CD14-positive monocyte (primary cell): ENCODE results near the gene CHCHD6. TPM values are rescaled to one million over a fixed set of nuclear protein-coding genes. Genes with fewer than 3 reads are reported as not detected.

ENCODE experiments used
- DNase-seq, 3 donors: peaks; one replicate each; pipeline ENCODE4 v3.0.0-alpha.2; 2011 to 2022
- H2AFZ ChIP-seq: 2 replicates; pipeline ENCODE4 v1.6.0; 2012; ENCODE audit warnings: mild to moderate bottlenecking, low read depth, low read length, inconsistent platforms; ENCODE audit not compliant: insufficient read depth, poor library complexity, severe bottlenecking
- H3K27ac ChIP-seq, 2 donors: 1 replicate in 1 of 2; 2 replicates in 1 of 2; pipeline ENCODE4 v1.5.1; 2012 to 2013; ENCODE audit warnings: low read length in 2 of 2, control low read depth in 1 of 2, inconsistent platforms in 1 of 2, low read depth in 1 of 2, mild to moderate bottlenecking in 1 of 2
- H3K27me3 ChIP-seq, 2 donors: one replicate each; pipeline versions ENCODE4 v1.6.0 to v1.6.1; 2011 to 2013; ENCODE audit warnings: low read length in 2 of 2; ENCODE audit not compliant: control insufficient read depth in 2 of 2, insufficient read depth in 2 of 2
- H3K36me3 ChIP-seq, 2 donors: replicated peaks in 1 of 2; 1 replicate in 1 of 2; 2 replicates in 1 of 2; pipeline versions ENCODE4 v1.5.1 to v1.6.1; 2012 to 2013; ENCODE audit warnings: low read length in 2 of 2, control low read depth in 1 of 2, inconsistent platforms in 1 of 2, mild to moderate bottlenecking in 1 of 2; ENCODE audit not compliant: insufficient read depth in 2 of 2, control insufficient read depth in 1 of 2
- H3K4me1 ChIP-seq, 2 donors: 1 replicate in 1 of 2; 2 replicates in 1 of 2; pipeline versions ENCODE4 v1.5.1 to v1.6.1; 2012 to 2013; ENCODE audit warnings: low read length in 2 of 2, control low read depth in 1 of 2, inconsistent platforms in 1 of 2, mild to moderate bottlenecking in 1 of 2, moderate library complexity in 1 of 2; ENCODE audit not compliant: insufficient read depth in 2 of 2, control insufficient read depth in 1 of 2
- H3K4me2 ChIP-seq: replicated peaks from 2 replicates; pipeline ENCODE3; 2012; ENCODE audit warnings: low read length, moderate library complexity, mild to moderate bottlenecking; ENCODE audit not compliant: poor library complexity, severe bottlenecking; ENCODE audit errors: extremely low read depth
- H3K4me3 ChIP-seq, 3 experiments: fragments of 200-600 bp in 1 of 3; sonication (generic) in 1 of 3; replicated peaks in 1 of 3; 1 replicate in 2 of 3; 2 replicates in 1 of 3; pipeline ENCODE4 v1.5.1; 2011 to 2013; ENCODE audit warnings: low read length in 3 of 3, mild to moderate bottlenecking in 3 of 3, control low read depth in 2 of 3, low read depth in 2 of 3, inconsistent platforms in 1 of 3, moderate library complexity in 1 of 3
- H3K79me2 ChIP-seq: 2 replicates; pipeline ENCODE4 v1.6.0; 2012; ENCODE audit warnings: mild to moderate bottlenecking, control low read depth, inconsistent platforms, low read length, moderate library complexity; ENCODE audit not compliant: insufficient read depth
- H3K9ac ChIP-seq: 2 replicates; pipeline ENCODE4 v1.6.0; 2017; ENCODE audit warnings: low read length, mild to moderate bottlenecking; ENCODE audit not compliant: insufficient read depth, poor library complexity, severe bottlenecking
- H3K9me3 ChIP-seq, 2 donors: replicated peaks in 1 of 2; 1 replicate in 1 of 2; 2 replicates in 1 of 2; pipeline versions ENCODE4 v1.5.1 to v1.6.1; 2012 to 2013; ENCODE audit warnings: low read length in 2 of 2, control low read depth in 1 of 2; ENCODE audit not compliant: control insufficient read depth in 1 of 2, insufficient read depth in 1 of 2
- H4K20me1 ChIP-seq: 2 replicates; pipeline ENCODE4 v1.6.0; 2012; ENCODE audit warnings: mild to moderate bottlenecking, low read length, control low read depth, moderate library complexity; ENCODE audit not compliant: insufficient read depth
- H3K27ac Mint-ChIP-seq, 7 donors: one replicate each; pipeline ENCODE4 v1.8.0; 2020; ENCODE audit warnings: mild to moderate bottlenecking in 7 of 7, mixed read lengths in 7 of 7, moderate library complexity in 6 of 7, inconsistent platforms in 2 of 7
- H3K27me3 Mint-ChIP-seq, 3 donors: one replicate each; pipeline ENCODE4 v1.8.0; 2021 to 2022; ENCODE audit warnings: low read depth in 3 of 3, mild to moderate bottlenecking in 3 of 3, mixed read lengths in 3 of 3, moderate library complexity in 3 of 3, inconsistent platforms in 1 of 3
- H3K36me3 Mint-ChIP-seq, 2 donors: one replicate each; pipeline ENCODE4 v1.8.0; 2020; ENCODE audit warnings: mixed read lengths in 2 of 2, inconsistent platforms in 1 of 2, mild to moderate bottlenecking in 1 of 2
- H3K4me1 Mint-ChIP-seq: one replicate; pipeline ENCODE4 v1.8.0; 2020; ENCODE audit warnings: mild to moderate bottlenecking, mixed read lengths
- H3K4me3 Mint-ChIP-seq, 2 donors: one replicate each; pipeline ENCODE4 v1.8.0; 2020; ENCODE audit warnings: mild to moderate bottlenecking in 2 of 2, mixed read lengths in 2 of 2, moderate library complexity in 1 of 2
- H3K9me3 Mint-ChIP-seq, 7 donors: one replicate each; pipeline ENCODE4 v1.8.0; 2020 to 2022; ENCODE audit warnings: mixed read lengths in 7 of 7, mild to moderate bottlenecking in 6 of 7, moderate library complexity in 6 of 7, inconsistent platforms in 2 of 7
- WGBS: methylation state at CpG from one replicate; pipeline ENCODE4 v1.1.5; 2013; ENCODE audit warnings: missing lambda C conversion rate; ENCODE audit not compliant: insufficient coverage; 5-methylcytosine and 5-hydroxymethylcytosine counted together
- intact Hi-C, 2 donors: fragments of 100-400 bp; cut with micrococcal nuclease; formaldehyde crosslinking; loops; one replicate each; pipeline versions ENCODE4 v1.15.0 to v1.15.1; 2023
- polyA plus RNA-seq, 3 donors: library from polyadenylated mRNA; depleted of rRNA in 1 of 3; unstranded in 2 of 3; stranded (reverse) in 1 of 3; fragments of 300-500 nt in 2 of 3; fragments of >200 nt in 1 of 3; fragmentation: Illumina TruSeq in 2 of 3; gene quantifications; 1 replicate in 2 of 3; 2 replicates in 1 of 3; pipeline ENCODE4 v1.2.3, GENCODE V29; 2012 to 2021
- TF ChIP-seq, protein P1 (sequence below): fragments of 200-600 bp; IDR thresholded peaks from one replicate; pipeline ENCODE4 v1.8.0; 2022; ENCODE audit warnings: antibody characterized with exemption, mild to moderate bottlenecking

CHCHD6 gene
- polyA plus RNA-seq, 3 donors: 1.1 to 1.8 (median 1.8) TPM

DNA sequence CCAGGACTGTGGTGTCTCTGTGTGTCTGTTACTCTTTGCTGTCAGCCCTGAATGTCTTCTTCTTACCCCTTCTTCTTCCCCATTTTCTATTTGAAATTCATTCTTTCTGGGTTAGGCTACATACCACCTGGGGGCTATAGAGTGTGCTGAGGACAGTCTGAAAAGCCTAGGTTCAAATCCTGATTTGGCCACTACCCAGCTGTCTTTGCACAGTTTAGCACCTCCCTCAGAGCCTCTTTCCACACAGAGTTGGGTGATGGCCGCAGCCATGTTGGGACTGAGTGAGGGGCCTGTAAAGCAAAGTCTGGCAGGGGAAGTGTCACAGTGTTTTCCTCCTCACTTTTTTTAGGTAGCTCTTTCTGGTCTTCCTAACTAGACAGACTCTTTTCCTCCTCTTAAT is 113.7 kb downstream of the CHCHD6 start:
- peaks cover 0 to 8% (median 3%) of the 10 kb centered on the region in 7 donors for H3K9me3 Mint-ChIP-seq
- no peak overlapping the region for H3K27ac Mint-ChIP-seq
- no peak for DNase-seq
- Histone ChIP-seq H3K36me3 (no peaks in the 10 kb centered on the region), H3K79me2 (no peaks in the 10 kb centered on the region), H2AFZ (no peak overlapping the region), H3K27ac (no peak overlapping the region), H3K9me3 (no peaks in the 10 kb centered on the region), H3K4me1 (no peaks in the 10 kb centered on the region), H3K9ac (no peak overlapping the region), H3K4me3 (no peak overlapping the region), H4K20me1 (no peaks in the 10 kb centered on the region), H3K4me2 (no peak overlapping the region), H3K27me3 (no peaks in the 10 kb centered on the region)
- intact Hi-C loops: no loop called here
- H3K4me1 Mint-ChIP-seq: no peaks in the 10 kb centered on the region
- no peaks in the 10 kb centered on the region for H3K36me3 Mint-ChIP-seq
- no CpG with 5 or more reads among the region's 1 CpG for WGBS
- no peak overlapping the region for H3K4me3 Mint-ChIP-seq
- peaks cover 0 to 4% (median 3%) of the 10 kb centered on the region in 3 donors for H3K27me3 Mint-ChIP-seq
- TF ChIP-seq, protein P1, sequence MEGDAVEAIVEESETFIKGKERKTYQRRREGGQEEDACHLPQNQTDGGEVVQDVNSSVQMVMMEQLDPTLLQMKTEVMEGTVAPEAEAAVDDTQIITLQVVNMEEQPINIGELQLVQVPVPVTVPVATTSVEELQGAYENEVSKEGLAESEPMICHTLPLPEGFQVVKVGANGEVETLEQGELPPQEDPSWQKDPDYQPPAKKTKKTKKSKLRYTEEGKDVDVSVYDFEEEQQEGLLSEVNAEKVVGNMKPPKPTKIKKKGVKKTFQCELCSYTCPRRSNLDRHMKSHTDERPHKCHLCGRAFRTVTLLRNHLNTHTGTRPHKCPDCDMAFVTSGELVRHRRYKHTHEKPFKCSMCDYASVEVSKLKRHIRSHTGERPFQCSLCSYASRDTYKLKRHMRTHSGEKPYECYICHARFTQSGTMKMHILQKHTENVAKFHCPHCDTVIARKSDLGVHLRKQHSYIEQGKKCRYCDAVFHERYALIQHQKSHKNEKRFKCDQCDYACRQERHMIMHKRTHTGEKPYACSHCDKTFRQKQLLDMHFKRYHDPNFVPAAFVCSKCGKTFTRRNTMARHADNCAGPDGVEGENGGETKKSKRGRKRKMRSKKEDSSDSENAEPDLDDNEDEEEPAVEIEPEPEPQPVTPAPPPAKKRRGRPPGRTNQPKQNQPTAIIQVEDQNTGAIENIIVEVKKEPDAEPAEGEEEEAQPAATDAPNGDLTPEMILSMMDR: no peak

DNA sequence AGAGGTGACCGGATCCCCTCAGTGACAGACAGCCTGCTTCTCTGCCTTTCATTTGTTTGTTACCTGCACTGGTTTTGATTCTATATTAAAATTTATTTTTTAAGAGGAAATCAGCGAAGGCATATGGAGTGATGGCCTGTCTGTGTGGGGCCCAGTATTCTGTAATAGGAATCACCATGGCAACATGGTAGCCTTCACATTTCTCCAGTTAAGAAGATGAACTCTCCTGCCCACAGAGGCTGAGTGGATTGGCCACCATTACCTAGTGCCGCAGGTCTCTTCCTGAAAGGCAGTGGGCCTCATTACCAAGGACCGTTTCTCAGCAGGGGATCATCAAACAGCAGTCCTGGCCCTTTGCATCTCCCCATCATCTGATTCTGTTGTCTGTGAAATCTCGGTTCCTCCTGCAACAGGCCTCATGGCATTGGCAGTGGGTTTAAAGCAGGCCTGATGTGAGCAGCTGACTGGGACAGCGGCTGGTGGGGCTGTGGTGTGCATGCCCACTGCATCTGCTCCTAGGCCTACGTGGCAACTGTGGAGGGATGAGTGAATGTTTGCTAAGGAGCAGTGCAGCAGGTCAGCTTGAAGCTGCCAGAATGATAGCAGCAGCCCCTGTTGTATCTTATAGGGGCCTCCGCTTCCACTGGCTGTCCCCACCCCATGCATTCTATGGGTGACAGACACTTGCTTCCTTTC is 114.5 kb downstream of the CHCHD6 start:
- Mint-ChIP-seq H3K27me3 (peaks cover 0 to 4% (median 3%) of the 10 kb centered on the region in 3 donors), H3K4me1 (no peaks in the 10 kb centered on the region), H3K4me3 (no peak overlapping the region), H3K9me3 (peaks cover 0 to 8% (median 3%) of the 10 kb centered on the region in 7 donors), H3K36me3 (no peaks in the 10 kb centered on the region), H3K27ac (no peak overlapping the region)
- intact Hi-C loops: no loop called here
- no peak overlapping the region for H2AFZ ChIP-seq
- no peaks in the 10 kb centered on the region for H4K20me1 ChIP-seq
- H3K4me3 ChIP-seq: no peak overlapping the region
- H3K4me1 ChIP-seq: no peaks in the 10 kb centered on the region
- H3K9ac ChIP-seq: no peak overlapping the region
- no peak overlapping the region for H3K4me2 ChIP-seq
- no peak for DNase-seq
- no peak overlapping the region for H3K27ac ChIP-seq
- 100% methylated on average over 7 of the region's 8 CpGs for WGBS
- no peaks in the 10 kb centered on the region for H3K27me3 ChIP-seq
- no peaks in the 10 kb centered on the region for H3K36me3 ChIP-seq
- TF ChIP-seq, protein P1: no peak
- no peaks in the 10 kb centered on the region for H3K79me2 ChIP-seq
- H3K9me3 ChIP-seq: no peaks in the 10 kb centered on the region
